Brain microvascular endothelial cell (primary cell): ENCODE measurements around the gene ATP2B3.

ENCODE experiments used
- DNase-seq: peaks from one replicate; pipeline ENCODE4 v3.0.0-alpha.2; 2020
- H3K27ac ChIP-seq: fragments of 250-450 bp; sonication (Bioruptor Pico); 2 replicates; pipeline ENCODE4 v1.5.1; 2020; ENCODE audit warnings: mild to moderate bottlenecking, moderate library complexity
- H3K27me3 ChIP-seq: fragments of 250-450 bp; sonication (Bioruptor Pico); replicated peaks from 2 replicates; pipeline ENCODE4 v1.5.1; 2020; ENCODE audit warnings: mild to moderate bottlenecking
- H3K36me3 ChIP-seq: fragments of 250-450 bp; sonication (Bioruptor Pico); replicated peaks from 2 replicates; pipeline ENCODE4 v1.5.1; 2020; ENCODE audit warnings: mild to moderate bottlenecking
- H3K4me3 ChIP-seq: 2 replicates; pipeline ENCODE4 v1.5.1; 2011; ENCODE audit warnings: low read depth, mild to moderate bottlenecking, control low read depth, low read length, moderate library complexity
- in situ Hi-C: cut with HindIII; loops from 2 replicates; pipeline ENCODE4 v1.10.0; 2017; ENCODE audit warnings: low sequenced_read_pairs, low pct_ligation_motif_present
- TF ChIP-seq, protein P1 (sequence below): IDR thresholded peaks from 2 replicates; pipeline ENCODE4 v1.5.1; 2011; ENCODE audit warnings: low read depth, mild to moderate bottlenecking, moderate library complexity, low read length, control low read depth, inconsistent platforms; ENCODE audit errors: missing control alignments

The ATP2B3 gene

GRCh38 chrX:153523269-153523668 is 5.8 kb downstream of the ATP2B3 start:
- DNase-seq, result no peak

GRCh38 chrX:153524234-153524633 is 6.8 kb downstream of the ATP2B3 start:
- in situ Hi-C loops, result no loop called here
- Histone ChIP-seq H3K27ac (no peak overlapping the region), H3K27me3 (peaks cover 5% of the 10 kb centered on the region), H3K36me3 (no peaks in the 10 kb centered on the region), H3K4me3 (no peak overlapping the region)
- no peak for DNase-seq
- TF ChIP-seq, protein P1, sequence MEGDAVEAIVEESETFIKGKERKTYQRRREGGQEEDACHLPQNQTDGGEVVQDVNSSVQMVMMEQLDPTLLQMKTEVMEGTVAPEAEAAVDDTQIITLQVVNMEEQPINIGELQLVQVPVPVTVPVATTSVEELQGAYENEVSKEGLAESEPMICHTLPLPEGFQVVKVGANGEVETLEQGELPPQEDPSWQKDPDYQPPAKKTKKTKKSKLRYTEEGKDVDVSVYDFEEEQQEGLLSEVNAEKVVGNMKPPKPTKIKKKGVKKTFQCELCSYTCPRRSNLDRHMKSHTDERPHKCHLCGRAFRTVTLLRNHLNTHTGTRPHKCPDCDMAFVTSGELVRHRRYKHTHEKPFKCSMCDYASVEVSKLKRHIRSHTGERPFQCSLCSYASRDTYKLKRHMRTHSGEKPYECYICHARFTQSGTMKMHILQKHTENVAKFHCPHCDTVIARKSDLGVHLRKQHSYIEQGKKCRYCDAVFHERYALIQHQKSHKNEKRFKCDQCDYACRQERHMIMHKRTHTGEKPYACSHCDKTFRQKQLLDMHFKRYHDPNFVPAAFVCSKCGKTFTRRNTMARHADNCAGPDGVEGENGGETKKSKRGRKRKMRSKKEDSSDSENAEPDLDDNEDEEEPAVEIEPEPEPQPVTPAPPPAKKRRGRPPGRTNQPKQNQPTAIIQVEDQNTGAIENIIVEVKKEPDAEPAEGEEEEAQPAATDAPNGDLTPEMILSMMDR, result no peak

More at GRCh38 chrX:153523269-153523668, 5.8 kb downstream of the ATP2B3 start:
- no peak overlapping the region for H3K4me3 ChIP-seq
- H3K36me3 ChIP-seq, result no peaks in the 10 kb centered on the region
- no peak overlapping the region for H3K27ac ChIP-seq
- peaks cover 6% of the 10 kb centered on the region for H3K27me3 ChIP-seq
- TF ChIP-seq, protein P1, result no peak
- in situ Hi-C loops, result no loop called here

- Histone ChIP-seq H3K36me3 (no peaks in the 10 kb centered on the region), H3K4me3 (no peak overlapping the region), H3K27me3 (peaks cover 5% of the 10 kb centered on the region), H3K27ac (no peak overlapping the region)
- TF ChIP-seq, protein P1, result no peak
- no peak for DNase-seq
- in situ Hi-C loops, result no loop called here
These were observed 8.0 kb downstream of the ATP2B3 start for GRCh38 chrX:153525451-153525850.

GRCh38 chrX:153526042-153526441 is 8.6 kb downstream of the ATP2B3 start:
- DNase-seq, result no peak
- in situ Hi-C loops, result no loop called here
- TF ChIP-seq, protein P1, result no peak
- Histone ChIP-seq H3K27me3 (peaks cover 5% of the 10 kb centered on the region), H3K27ac (no peak overlapping the region), H3K4me3 (no peak overlapping the region), H3K36me3 (no peaks in the 10 kb centered on the region)

GRCh38 chrX:153526801-153527200 is 9.4 kb downstream of the ATP2B3 start:
- in situ Hi-C loops, result no loop called here
- Histone ChIP-seq H3K4me3 (no peak overlapping the region), H3K27ac (no peak overlapping the region), H3K27me3 (peaks cover 5% of the 10 kb centered on the region), H3K36me3 (no peaks in the 10 kb centered on the region)
- TF ChIP-seq, protein P1, result no peak
- DNase-seq, result no peak

DNA sequence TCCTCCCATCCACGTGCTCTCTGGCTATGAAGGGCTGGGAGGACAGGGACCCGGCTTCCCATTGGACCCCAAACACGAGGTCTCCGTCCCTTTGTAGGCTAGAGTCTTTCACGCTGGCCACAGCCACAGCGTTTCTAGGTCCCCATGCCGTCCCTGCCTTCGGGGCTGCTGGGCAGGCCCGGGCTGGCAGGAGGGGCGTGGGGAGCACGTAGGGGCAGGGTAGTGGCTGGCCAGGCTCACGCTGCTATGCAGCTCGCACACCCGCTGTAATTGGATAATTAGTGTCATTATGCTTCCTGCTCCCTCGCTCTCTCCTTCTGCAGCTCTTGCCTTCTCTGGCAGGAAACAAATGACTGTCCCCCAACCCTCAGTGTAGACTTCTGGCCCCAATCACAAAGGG is 9.8 kb downstream of the ATP2B3 start:
- peaks cover 5% of the 10 kb centered on the region for H3K27me3 ChIP-seq
- no peaks in the 10 kb centered on the region for H3K36me3 ChIP-seq
- no peak for DNase-seq
- in situ Hi-C loops, result no loop called here
- TF ChIP-seq, protein P1, result no peak
- no peak overlapping the region for H3K27ac ChIP-seq
- no peak overlapping the region for H3K4me3 ChIP-seq
